Fibroblast of villous mesenchyme (primary cell): Measurements from ENCODE around the gene PCYT2. TPM values are rescaled to one million over a fixed set of nuclear protein-coding genes. Genes with fewer than 3 reads are reported as not detected.
A peak's percentile ranks its signal among the peaks of the same experiment; 100 is the strongest.

ENCODE experiments used
- DNase-seq: peaks from one replicate; pipeline ENCODE4 v3.0.0-alpha.2; 2010; ENCODE audit warnings: low read depth
- H3K4me3 ChIP-seq: 2 replicates; pipeline ENCODE4 v1.5.1; 2011; ENCODE audit warnings: low read depth, mild to moderate bottlenecking, low read length
- total RNA-seq: library from RNA; depleted of rRNA; stranded (reverse); fragments of >200 nt; gene quantifications from 2 replicates; pipeline ENCODE4 v1.2.3, GENCODE V29; 2012
- TF ChIP-seq, protein P1 (sequence below): IDR thresholded peaks from 2 replicates; pipeline ENCODE4 v1.5.1; 2012; ENCODE audit warnings: low read depth, mild to moderate bottlenecking, low read length; ENCODE audit not compliant: insufficient read depth

PCYT2 gene
- total RNA-seq, 1 donor: 70.8 TPM

DNA sequence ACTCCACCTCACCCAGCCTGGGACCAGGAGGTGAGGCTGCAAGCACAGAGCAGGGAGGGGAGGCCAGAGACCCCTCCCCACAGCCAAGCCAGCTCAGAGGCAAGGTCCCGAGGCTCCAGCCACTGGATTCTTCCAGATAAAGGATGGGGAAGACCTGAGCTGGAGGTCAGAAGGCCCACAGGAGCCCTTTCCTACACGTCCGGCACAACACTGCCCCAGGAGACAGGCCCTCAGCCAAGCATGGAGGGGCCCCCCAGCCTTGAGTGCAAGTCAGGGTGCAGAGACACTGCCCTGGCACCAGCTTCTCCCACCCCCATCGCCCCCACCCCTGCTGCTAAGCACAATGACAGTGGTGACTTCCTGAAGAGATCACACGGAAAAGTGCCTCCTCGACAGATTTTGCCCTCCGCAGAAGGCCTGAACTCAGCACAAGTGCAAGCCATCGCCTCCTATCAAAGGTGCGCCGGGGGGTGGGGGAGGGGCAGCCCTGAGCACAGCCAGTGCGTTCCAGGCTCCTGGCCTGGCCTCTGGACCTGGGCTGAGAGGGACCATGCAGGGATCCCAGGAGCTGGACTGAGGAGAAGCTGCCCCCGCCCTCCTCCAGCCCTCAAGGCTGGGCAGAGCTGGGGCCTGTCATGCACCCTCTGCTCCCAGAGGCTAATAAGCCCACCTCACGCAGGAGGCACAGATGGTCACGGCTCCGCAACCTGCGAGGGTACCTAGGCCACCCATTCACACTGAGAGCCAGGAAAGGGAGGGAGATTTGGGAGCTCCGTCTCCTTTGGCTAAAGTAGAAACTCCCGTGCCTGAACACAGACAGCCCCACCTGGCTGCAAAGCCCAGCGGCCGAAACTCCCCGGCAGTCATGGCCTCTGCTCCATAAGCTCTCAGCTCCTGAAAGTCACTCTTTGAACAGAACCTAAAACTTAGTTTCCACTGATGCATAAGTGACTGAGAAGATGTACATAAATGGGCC lies 13.6 kb upstream of the PCYT2 start:
- H3K4me3 ChIP-seq: no peak overlapping the region
- TF ChIP-seq, protein P1, sequence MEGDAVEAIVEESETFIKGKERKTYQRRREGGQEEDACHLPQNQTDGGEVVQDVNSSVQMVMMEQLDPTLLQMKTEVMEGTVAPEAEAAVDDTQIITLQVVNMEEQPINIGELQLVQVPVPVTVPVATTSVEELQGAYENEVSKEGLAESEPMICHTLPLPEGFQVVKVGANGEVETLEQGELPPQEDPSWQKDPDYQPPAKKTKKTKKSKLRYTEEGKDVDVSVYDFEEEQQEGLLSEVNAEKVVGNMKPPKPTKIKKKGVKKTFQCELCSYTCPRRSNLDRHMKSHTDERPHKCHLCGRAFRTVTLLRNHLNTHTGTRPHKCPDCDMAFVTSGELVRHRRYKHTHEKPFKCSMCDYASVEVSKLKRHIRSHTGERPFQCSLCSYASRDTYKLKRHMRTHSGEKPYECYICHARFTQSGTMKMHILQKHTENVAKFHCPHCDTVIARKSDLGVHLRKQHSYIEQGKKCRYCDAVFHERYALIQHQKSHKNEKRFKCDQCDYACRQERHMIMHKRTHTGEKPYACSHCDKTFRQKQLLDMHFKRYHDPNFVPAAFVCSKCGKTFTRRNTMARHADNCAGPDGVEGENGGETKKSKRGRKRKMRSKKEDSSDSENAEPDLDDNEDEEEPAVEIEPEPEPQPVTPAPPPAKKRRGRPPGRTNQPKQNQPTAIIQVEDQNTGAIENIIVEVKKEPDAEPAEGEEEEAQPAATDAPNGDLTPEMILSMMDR: no peak
- no peak for DNase-seq

DNA sequence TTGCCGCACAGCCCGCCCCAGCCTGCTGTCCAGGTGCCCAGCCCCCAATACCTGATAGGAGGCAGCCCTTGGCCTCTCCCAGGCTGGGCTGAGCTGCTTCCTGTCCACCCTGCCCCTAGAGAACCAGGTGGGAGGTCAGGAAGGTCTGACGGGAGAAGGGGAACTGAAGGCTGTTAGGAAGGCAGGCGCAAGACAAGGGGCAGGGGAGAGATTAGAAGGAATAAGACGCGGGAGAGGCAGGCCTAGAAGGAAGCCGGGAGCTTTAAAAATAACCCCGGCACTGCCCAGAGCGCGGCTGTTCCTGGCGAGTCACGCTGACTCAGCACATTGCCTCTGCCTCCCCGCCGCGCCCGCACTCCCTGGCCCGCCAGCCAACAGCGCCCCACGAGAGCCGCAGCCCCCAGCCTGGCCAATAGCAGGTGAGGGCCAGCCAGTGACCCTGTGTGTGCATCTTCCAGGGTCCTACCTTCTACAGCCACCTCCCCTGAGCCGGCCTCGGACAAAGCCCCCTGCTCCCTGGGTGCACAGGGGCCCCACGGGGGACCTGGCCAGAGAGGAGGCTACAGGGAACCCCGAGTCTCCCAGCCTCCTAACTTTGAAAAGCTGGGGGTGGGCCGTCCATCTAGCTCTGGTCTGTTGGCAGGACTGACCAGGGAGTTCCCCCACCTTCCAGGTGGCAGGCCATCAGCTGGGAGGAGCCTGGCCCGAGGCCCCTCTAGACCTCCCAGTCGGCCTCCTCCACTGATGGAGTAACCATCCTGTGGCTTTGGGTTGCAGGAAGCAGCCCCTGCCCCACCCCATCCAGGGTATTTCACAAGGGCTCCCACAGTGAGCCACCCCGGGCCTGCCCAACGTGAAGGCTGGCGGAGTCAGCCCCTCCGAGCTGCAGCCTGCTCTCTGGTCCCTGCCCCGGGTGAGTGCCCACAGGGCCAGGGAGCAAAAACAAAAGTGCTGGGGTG lies 12.4 kb upstream of the PCYT2 start:
- peak overlapping the region; percentile 45 for H3K4me3 ChIP-seq
- DNase-seq: peak; percentile 91
- TF ChIP-seq, protein P1: no peak

DNA sequence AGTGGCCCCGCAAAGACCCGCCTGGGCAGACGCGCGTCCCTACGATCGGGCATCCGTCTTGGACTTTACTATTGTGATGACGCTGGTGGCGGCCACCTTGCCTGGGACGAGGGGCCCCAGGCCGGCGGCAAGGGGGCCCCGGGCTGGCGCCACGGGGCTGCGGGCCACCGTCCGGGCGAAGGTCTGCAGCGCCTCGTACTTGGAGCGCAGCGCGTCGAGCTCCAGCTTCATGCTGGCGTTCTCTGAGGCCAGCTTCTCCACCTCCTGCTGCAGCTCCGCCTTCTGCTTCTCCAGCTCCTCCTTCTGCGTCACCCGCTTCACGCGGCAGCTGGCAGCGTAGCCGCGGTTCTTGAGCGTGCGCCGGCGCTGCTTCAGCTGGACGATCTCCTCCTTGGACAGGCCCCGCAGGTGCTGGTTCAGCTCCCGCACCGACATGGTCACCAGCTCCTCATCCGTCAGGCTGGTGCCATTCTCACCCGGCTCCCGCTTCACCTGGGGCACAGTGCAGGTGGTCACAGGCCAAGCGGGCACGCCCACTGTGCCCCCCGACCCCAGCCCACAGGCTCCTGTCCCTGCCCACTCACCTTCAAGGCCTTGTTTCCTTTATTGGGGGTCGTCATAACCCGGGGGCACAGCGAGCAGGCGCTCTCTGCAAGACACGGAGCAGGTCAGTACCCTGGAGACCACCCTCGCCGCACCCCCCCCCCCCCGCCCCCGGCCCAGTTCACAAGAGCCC lies 11.5 kb upstream of the PCYT2 start:
- no peak for DNase-seq
- peak overlapping the region; percentile 45 for H3K4me3 ChIP-seq
- TF ChIP-seq, protein P1: no peak

DNA sequence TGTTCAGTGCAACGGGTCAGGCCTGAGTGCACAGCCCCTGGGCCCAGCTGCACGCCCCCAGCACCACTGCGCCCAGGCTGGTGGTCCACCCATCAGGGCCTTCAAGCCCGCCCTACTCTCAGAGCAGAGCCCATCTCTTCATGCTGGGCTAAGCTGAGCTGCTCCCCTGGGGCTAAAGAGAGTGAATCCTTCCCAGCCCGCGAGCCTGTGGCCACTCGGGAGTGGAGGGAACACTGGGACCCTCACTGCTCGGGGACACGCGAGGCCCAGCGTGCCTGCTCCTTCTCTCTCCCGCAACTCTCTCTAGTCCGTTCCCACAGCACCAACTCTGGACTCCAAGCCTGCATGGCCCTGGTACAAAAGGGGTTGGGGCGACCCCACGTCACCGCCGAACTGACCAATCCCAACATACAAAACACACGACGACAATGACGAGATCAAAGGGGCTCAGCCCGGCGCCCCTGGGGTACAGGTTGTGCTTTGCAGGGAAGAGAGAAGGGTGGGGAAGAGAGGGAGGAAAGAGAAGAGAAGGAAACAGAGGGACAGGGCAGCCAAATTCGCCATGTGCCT lies 10.9 kb upstream of the PCYT2 start:
- TF ChIP-seq, protein P1: no peak
- DNase-seq: no peak
- H3K4me3 ChIP-seq: no peak overlapping the region

DNA sequence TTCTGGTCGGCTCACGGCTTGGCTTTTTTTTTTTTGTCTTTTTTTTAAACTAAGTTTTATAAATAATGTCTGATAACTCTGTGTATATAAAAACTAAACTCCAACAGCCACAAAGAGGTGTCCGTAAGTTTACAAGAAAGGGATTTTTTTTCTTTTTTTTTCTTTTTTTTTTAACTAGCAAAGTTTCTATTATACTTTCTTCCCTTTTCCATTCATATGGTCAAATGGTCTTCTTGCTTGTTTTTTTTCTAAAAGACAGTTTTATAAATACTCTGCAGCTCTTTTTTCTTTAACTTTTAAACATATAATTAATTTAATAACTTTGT lies 10.3 kb upstream of the PCYT2 start:
- H3K4me3 ChIP-seq: no peak overlapping the region
- TF ChIP-seq, protein P1: no peak
- DNase-seq: no peak
